ENCODE data around the gene TMEM217.

Gene TMEM217

GRCh38 chr6:37260040-37260439 is 2.1 kb upstream of the TMEM217 start:
- peak overlapping the region; percentile 96 to 98 for H3K27ac ChIP-seq (ENCODE audit: insufficient read depth in 1 of 2, low read depth in 1 of 2, low read length in 2 of 2, poor library complexity in 1 of 2, severe bottlenecking in 2 of 2)
- WGBS (ENCODE audit: insufficient coverage): 57% methylated on average over 1 of the region's 2 CpGs
- ChIA-PET CTCF (interaction anchor here (1.6 to 1.9 kb wide), 2 partner anchors 20 to 55 kb away, joined by 3 to 6 read pairs; no protein-coding TSS in a partner anchor), POLR2A (no interaction called here)
- H3K9me3 ChIP-seq (ENCODE audit: control extremely low read depth in 1 of 5, control insufficient read depth in 4 of 5, insufficient read depth in 2 of 5, low read depth in 1 of 5, low read length in 4 of 5): no peaks in the 10 kb centered on the region
- peaks cover 0 to 2% (median 0%) of the 10 kb centered on the region in 4 experiments for H3K36me3 ChIP-seq (ENCODE audit: control insufficient read depth in 4 of 4, insufficient read depth in 4 of 4, low read length in 3 of 4)
- no peak for DNase-seq
- no peaks in the 10 kb centered on the region for H3K27me3 ChIP-seq (replicated peaks in 2 of 5; ENCODE audit: control insufficient read depth in 4 of 5, insufficient read depth in 5 of 5, low read length in 4 of 5)
- peak overlapping the region in 2 of 7 experiments; percentile 52 to 92 for H3K4me3 ChIP-seq (ENCODE audit: control insufficient read depth in 1 of 7, extremely low read depth in 1 of 7, insufficient read depth in 4 of 7, low read depth in 2 of 7, low read length in 6 of 7)
- peaks cover 25 to 30% (median 28%) of the 10 kb centered on the region in 4 experiments for H3K4me1 ChIP-seq (ENCODE audit: control extremely low read depth in 1 of 4, control insufficient read depth in 4 of 4, insufficient read depth in 4 of 4, low read length in 3 of 4)

DNA sequence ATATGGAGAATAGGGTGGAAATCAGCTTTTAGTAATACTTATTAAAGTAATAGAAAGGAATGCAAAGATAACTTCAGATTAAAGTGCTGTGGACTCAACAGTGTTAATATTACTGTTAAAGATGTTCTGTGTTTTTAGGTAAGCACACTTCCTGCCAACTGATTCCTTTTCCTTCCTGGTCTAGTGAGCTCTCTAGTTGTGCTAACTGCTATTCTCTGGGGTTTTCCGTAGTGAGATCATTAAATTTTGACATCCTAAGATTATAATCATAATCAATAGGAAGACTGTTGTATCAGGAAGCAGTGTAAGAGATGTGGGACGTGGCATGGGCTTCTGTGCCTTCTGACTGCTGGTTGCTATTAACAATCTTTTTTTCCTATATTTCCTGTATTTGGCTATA is 1.2 kb upstream of the TMEM217 start:
- Histone ChIP-seq H3K9me3 (ENCODE audit: control extremely low read depth in 1 of 5, control insufficient read depth in 4 of 5, insufficient read depth in 2 of 5, low read depth in 1 of 5, low read length in 4 of 5) (no peaks in the 10 kb centered on the region), H3K36me3 (ENCODE audit: control insufficient read depth in 4 of 4, insufficient read depth in 4 of 4, low read length in 3 of 4) (peaks cover 0 to 2% (median 0%) of the 10 kb centered on the region in 4 experiments), H3K27ac (ENCODE audit: insufficient read depth in 1 of 2, low read depth in 1 of 2, low read length in 2 of 2, poor library complexity in 1 of 2, severe bottlenecking in 2 of 2) (peak overlapping the region; percentile 96 to 98), H3K27me3 (replicated peaks in 2 of 5; ENCODE audit: control insufficient read depth in 4 of 5, insufficient read depth in 5 of 5, low read length in 4 of 5) (no peaks in the 10 kb centered on the region), H3K4me1 (ENCODE audit: control extremely low read depth in 1 of 4, control insufficient read depth in 4 of 4, insufficient read depth in 4 of 4, low read length in 3 of 4) (peaks cover 22 to 29% (median 25%) of the 10 kb centered on the region in 4 experiments), H3K4me3 (ENCODE audit: control insufficient read depth in 1 of 7, extremely low read depth in 1 of 7, insufficient read depth in 4 of 7, low read depth in 2 of 7, low read length in 6 of 7) (peak overlapping the region in 6 of 7 experiments; percentile 13 to 96 (median 90))
- no CpG with 5 or more reads among the region's 2 CpGs for WGBS (ENCODE audit: insufficient coverage)
- DNase-seq: peak; percentile 51 to 81 (median 76)
- CTCF ChIA-PET: interaction anchor here (0.7 to 2.7 kb wide), 5 partner anchors 11 to 230 kb away, joined by 3 to 8 read pairs (median 3); no protein-coding TSS in a partner anchor
- POLR2A ChIA-PET: interaction anchor here (0.9 kb wide), 1 partner anchor 36 kb away, joined by 3 read pairs; no protein-coding TSS in a partner anchor

- CTCF ChIA-PET: interaction anchor here (0.7 to 2.7 kb wide), 8 partner anchors 11 to 230 kb away, joined by 3 to 8 read pairs (median 4); no protein-coding TSS in a partner anchor
- peak in 2 of 3 donors; percentile 36 to 58 for DNase-seq
- Histone ChIP-seq H3K9me3 (ENCODE audit: control extremely low read depth in 1 of 5, control insufficient read depth in 4 of 5, insufficient read depth in 2 of 5, low read depth in 1 of 5, low read length in 4 of 5) (no peaks in the 10 kb centered on the region), H3K4me3 (ENCODE audit: control insufficient read depth in 1 of 7, extremely low read depth in 1 of 7, insufficient read depth in 4 of 7, low read depth in 2 of 7, low read length in 6 of 7) (peak overlapping the region; percentile 81 to 96 (median 92)), H3K27me3 (replicated peaks in 2 of 5; ENCODE audit: control insufficient read depth in 4 of 5, insufficient read depth in 5 of 5, low read length in 4 of 5) (no peaks in the 10 kb centered on the region), H3K36me3 (ENCODE audit: control insufficient read depth in 4 of 4, insufficient read depth in 4 of 4, low read length in 3 of 4) (peaks cover 0 to 2% (median 0%) of the 10 kb centered on the region in 4 experiments), H3K27ac (ENCODE audit: insufficient read depth in 1 of 2, low read depth in 1 of 2, low read length in 2 of 2, poor library complexity in 1 of 2, severe bottlenecking in 2 of 2) (peak overlapping the region; percentile 96 to 98), H3K4me1 (ENCODE audit: control extremely low read depth in 1 of 4, control insufficient read depth in 4 of 4, insufficient read depth in 4 of 4, low read length in 3 of 4) (peaks cover 22 to 29% (median 25%) of the 10 kb centered on the region in 4 experiments)
- POLR2A ChIA-PET: interaction anchor here (0.7 to 1.5 kb wide), 7 partner anchors 11 to 43 kb away, joined by 3 to 10 read pairs (median 4); no protein-coding TSS in a partner anchor
- 9% methylated on average over 4 of the region's 11 CpGs for WGBS (ENCODE audit: insufficient coverage)
Observed at GRCh38 chr6:37258405-37259105, 611 bp upstream of the TMEM217 start.

DNA sequence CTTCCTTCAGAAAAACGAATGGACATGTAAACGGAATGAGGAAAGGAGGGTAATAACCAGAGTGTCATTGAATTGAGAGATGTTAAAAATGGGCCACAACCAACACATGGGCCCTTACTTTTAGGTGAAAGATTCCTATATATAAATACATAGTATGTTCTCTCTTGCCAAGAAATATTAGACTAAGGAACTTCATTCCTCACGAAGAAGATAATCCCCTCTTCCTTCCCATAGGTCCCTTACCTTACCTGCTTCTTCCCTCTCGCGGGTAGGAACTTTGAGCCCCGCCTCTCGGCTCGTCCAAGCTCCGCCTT is 667 bp downstream of the TMEM217 start:
- peak overlapping the region in 1 of 2 experiments; percentile 98 for H3K27ac ChIP-seq (ENCODE audit: insufficient read depth in 1 of 2, low read depth in 1 of 2, low read length in 2 of 2, poor library complexity in 1 of 2, severe bottlenecking in 2 of 2)
- H3K4me3 ChIP-seq (ENCODE audit: control insufficient read depth in 1 of 7, extremely low read depth in 1 of 7, insufficient read depth in 4 of 7, low read depth in 2 of 7, low read length in 6 of 7): peak overlapping the region; percentile 81 to 96 (median 92)
- ChIA-PET CTCF (interaction anchor here (0.9 to 2.7 kb wide), 5 partner anchors 9 to 62 kb away, joined by 3 to 8 read pairs (median 4); no protein-coding TSS in a partner anchor), POLR2A (interaction anchor here (0.7 to 1.5 kb wide), 9 partner anchors 10 to 87 kb away, joined by 3 to 10 read pairs (median 4); partner anchors contain the start of gene PIM1)
- H3K9me3 ChIP-seq (ENCODE audit: control extremely low read depth in 1 of 5, control insufficient read depth in 4 of 5, insufficient read depth in 2 of 5, low read depth in 1 of 5, low read length in 4 of 5): no peaks in the 10 kb centered on the region
- WGBS (ENCODE audit: insufficient coverage): 0% methylated on average over 7 of the region's 9 CpGs
- peaks cover 0 to 2% (median 0%) of the 10 kb centered on the region in 4 experiments for H3K36me3 ChIP-seq (ENCODE audit: control insufficient read depth in 4 of 4, insufficient read depth in 4 of 4, low read length in 3 of 4)
- no peaks in the 10 kb centered on the region for H3K27me3 ChIP-seq (replicated peaks in 2 of 5; ENCODE audit: control insufficient read depth in 4 of 5, insufficient read depth in 5 of 5, low read length in 4 of 5)
- no peak for DNase-seq
- peaks cover 22 to 29% (median 25%) of the 10 kb centered on the region in 4 experiments for H3K4me1 ChIP-seq (ENCODE audit: control extremely low read depth in 1 of 4, control insufficient read depth in 4 of 4, insufficient read depth in 4 of 4, low read length in 3 of 4)

- H3K36me3 ChIP-seq (ENCODE audit: control insufficient read depth in 4 of 4, insufficient read depth in 4 of 4, low read length in 3 of 4): peaks cover 0 to 2% (median 0%) of the 10 kb centered on the region in 4 experiments
- H3K4me1 ChIP-seq (ENCODE audit: control extremely low read depth in 1 of 4, control insufficient read depth in 4 of 4, insufficient read depth in 4 of 4, low read length in 3 of 4): peaks cover 22 to 29% (median 25%) of the 10 kb centered on the region in 4 experiments
- no peak for DNase-seq
- POLR2A ChIA-PET: interaction anchor here (0.7 to 1.5 kb wide), 10 partner anchors 9 to 87 kb away, joined by 3 to 10 read pairs (median 4); partner anchors contain the start of gene PIM1
- H3K4me3 ChIP-seq (ENCODE audit: control insufficient read depth in 1 of 7, extremely low read depth in 1 of 7, insufficient read depth in 4 of 7, low read depth in 2 of 7, low read length in 6 of 7): peak overlapping the region in 6 of 7 experiments; percentile 81 to 96 (median 92)
- H3K27ac ChIP-seq (ENCODE audit: insufficient read depth in 1 of 2, low read depth in 1 of 2, low read length in 2 of 2, poor library complexity in 1 of 2, severe bottlenecking in 2 of 2): peak overlapping the region in 1 of 2 experiments; percentile 98
- CTCF ChIA-PET: interaction anchor here (0.9 to 2.7 kb wide), 4 partner anchors 9 to 57 kb away, joined by 3 to 8 read pairs (median 4); no protein-coding TSS in a partner anchor
- H3K27me3 ChIP-seq (replicated peaks in 2 of 5; ENCODE audit: control insufficient read depth in 4 of 5, insufficient read depth in 5 of 5, low read length in 4 of 5): no peaks in the 10 kb centered on the region
- H3K9me3 ChIP-seq (ENCODE audit: control extremely low read depth in 1 of 5, control insufficient read depth in 4 of 5, insufficient read depth in 2 of 5, low read depth in 1 of 5, low read length in 4 of 5): no peaks in the 10 kb centered on the region
- 80% methylated on average over 5 of the region's 12 CpGs for WGBS (ENCODE audit: insufficient coverage)
Observed at GRCh38 chr6:37256692-37257319, 1.1 kb downstream of the TMEM217 start.

- ChIA-PET CTCF (interaction anchor here (0.6 to 1.3 kb wide), 4 partner anchors 9 to 64 kb away, joined by 3 to 5 read pairs (median 3); no protein-coding TSS in a partner anchor), POLR2A (no interaction called here)
- H3K36me3 ChIP-seq (ENCODE audit: control insufficient read depth in 4 of 4, insufficient read depth in 4 of 4, low read length in 3 of 4): no peaks in the 10 kb centered on the region
- no peak overlapping the region for H3K4me3 ChIP-seq (ENCODE audit: control insufficient read depth in 1 of 7, extremely low read depth in 1 of 7, insufficient read depth in 4 of 7, low read depth in 2 of 7, low read length in 6 of 7)
- peaks cover 18 to 21% (median 20%) of the 10 kb centered on the region in 4 experiments for H3K4me1 ChIP-seq (ENCODE audit: control extremely low read depth in 1 of 4, control insufficient read depth in 4 of 4, insufficient read depth in 4 of 4, low read length in 3 of 4)
- 98% methylated on average over 5 of the region's 5 CpGs for WGBS (ENCODE audit: insufficient coverage)
- H3K27me3 ChIP-seq (replicated peaks in 2 of 5; ENCODE audit: control insufficient read depth in 4 of 5, insufficient read depth in 5 of 5, low read length in 4 of 5): no peaks in the 10 kb centered on the region
- no peak overlapping the region for H3K27ac ChIP-seq (ENCODE audit: insufficient read depth in 1 of 2, low read depth in 1 of 2, low read length in 2 of 2, poor library complexity in 1 of 2, severe bottlenecking in 2 of 2)
- no peaks in the 10 kb centered on the region for H3K9me3 ChIP-seq (ENCODE audit: control extremely low read depth in 1 of 5, control insufficient read depth in 4 of 5, insufficient read depth in 2 of 5, low read depth in 1 of 5, low read length in 4 of 5)
- DNase-seq: no peak
Observed at GRCh38 chr6:37254881-37255280, 3.1 kb downstream of the TMEM217 start.
